ENCODE data around the gene CACNA2D3.

DNA sequence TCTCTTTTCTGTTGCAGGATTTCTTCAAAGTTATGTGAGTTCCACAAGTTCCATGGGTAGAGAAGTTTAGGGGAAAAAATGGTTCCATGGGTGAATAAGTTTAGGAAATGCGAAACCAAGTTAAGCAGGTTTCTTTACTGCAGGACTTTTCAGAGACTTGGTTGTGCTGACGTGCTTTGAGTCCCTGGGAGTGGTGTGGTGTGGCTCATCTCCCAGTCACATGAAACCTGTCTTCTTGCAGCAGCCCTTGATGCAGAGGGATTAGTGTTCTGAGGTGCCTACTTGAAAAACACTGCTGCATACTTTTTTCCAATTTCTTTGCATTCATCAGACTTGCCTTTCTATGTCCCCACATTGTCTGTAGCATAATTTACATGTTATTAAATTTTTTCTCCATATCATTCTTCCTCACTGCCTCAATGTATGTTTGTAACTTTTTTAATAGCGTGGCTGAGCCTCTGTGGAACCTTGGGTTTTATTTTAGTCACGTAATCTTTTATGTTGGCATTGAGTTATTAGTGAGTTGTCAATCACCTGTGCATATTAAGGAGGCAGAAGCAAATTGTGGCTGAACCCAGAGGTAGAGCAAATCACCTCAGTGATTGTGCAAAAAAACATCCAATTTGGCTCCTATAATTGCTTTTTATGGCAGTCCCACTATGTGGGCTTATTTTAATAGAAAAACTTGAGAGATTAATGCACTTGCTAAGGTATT lies 115.6 kb downstream of the CACNA2D3 start:
- TF ChIP-seq, protein P1, sequence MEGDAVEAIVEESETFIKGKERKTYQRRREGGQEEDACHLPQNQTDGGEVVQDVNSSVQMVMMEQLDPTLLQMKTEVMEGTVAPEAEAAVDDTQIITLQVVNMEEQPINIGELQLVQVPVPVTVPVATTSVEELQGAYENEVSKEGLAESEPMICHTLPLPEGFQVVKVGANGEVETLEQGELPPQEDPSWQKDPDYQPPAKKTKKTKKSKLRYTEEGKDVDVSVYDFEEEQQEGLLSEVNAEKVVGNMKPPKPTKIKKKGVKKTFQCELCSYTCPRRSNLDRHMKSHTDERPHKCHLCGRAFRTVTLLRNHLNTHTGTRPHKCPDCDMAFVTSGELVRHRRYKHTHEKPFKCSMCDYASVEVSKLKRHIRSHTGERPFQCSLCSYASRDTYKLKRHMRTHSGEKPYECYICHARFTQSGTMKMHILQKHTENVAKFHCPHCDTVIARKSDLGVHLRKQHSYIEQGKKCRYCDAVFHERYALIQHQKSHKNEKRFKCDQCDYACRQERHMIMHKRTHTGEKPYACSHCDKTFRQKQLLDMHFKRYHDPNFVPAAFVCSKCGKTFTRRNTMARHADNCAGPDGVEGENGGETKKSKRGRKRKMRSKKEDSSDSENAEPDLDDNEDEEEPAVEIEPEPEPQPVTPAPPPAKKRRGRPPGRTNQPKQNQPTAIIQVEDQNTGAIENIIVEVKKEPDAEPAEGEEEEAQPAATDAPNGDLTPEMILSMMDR (IDR thresholded peaks at IDR 0.05), result no peak
- TF ChIP-seq ZFX (IDR thresholded peaks at IDR 0.05; ENCODE audit: borderline replicate concordance), result no peak
